GM12892 (cell line): Measurements from ENCODE around the gene LMO2.
"Not testable (repeated sequence)": the region's sequence is repeated elsewhere in the genome, so short reads cannot be mapped to it uniquely, and the experiment has no call there.

ENCODE experiments used
- DNase-seq: peaks from one replicate; pipeline ENCODE4 v3.0.0; 2011; ENCODE audit not compliant: insufficient read length
- FAIRE-seq: peaks from 2 replicates; lab custom pipeline; 2011; peaks lifted over from hg19 to GRCh38; lab: Jason Lieb, UNC
- POLR2A ChIP-seq: IDR thresholded peaks from 2 replicates; pipeline ENCODE4 v1.6.1; 2011; ENCODE audit warnings: low read depth, low read length, control low read depth
- POLR2AphosphoS5 ChIP-seq: IDR thresholded peaks from 2 replicates; pipeline ENCODE4 v1.6.1; 2011; ENCODE audit warnings: low read depth, low read length, control low read depth
- TAF1 ChIP-seq: IDR thresholded peaks from 2 replicates; pipeline ENCODE4 v1.6.1; 2011; ENCODE audit warnings: low read depth, mild to moderate bottlenecking, control low read depth, low read length, borderline replicate concordance

The LMO2 gene

DNA sequence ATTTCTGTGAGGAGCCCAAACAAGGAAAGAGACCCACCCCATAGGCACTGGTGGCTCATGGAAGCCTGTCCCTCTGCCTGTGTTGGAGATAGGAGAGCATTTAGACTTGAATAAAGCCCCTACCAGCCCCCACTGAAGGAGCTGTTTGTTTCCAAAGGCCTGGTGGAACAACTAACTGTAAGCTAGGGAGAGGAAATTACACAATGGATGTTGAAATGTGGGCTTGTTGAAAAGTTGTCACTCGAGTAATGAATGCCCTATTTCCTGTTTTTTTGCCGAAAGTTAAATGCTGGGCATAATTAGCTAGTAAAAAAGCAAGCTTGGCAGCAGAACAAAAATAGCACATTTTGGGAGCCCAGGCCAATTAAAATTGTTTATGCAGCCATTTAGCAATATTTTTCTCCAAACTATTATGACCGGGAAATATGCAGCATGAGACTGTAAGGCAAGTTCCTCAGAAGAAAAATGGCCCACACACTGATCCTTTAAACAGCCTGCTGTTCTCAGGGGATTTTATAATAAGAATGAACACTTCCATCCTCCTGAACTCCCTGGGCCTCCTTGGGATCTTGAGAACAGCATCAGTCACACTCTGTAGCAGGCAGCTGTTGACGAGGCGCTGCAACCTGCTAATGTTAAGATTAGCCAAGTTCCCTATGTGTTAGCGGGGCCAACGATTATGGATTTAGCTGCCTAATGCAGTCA is 38.6 kb upstream of the LMO2 start:
- DNase-seq (no peak), FAIRE-seq (no peak)
- TF ChIP-seq POLR2AphosphoS5 = no peak
- no peak for TF ChIP-seq TAF1
- TF ChIP-seq POLR2A = no peak

DNA sequence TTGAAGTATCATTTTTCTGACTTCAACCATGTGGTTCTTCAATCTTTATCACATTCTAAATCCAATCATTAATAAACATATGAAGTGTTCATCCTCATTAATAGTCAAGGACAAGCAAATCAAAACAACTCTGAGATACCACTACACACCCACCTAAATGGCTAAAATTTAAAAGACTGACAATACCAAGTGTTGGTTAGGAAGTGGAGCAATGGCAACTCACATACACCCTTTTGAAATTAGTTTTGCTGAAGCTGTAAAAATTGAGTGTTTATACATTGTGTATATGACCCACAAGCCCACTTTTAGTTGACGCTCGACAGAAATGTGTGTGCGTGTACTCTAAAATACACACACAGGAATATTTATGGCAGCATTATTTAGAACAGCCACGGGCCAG is 36.7 kb upstream of the LMO2 start:
- DNase-seq (no peak), FAIRE-seq (no peak)
- TF ChIP-seq TAF1 = no peak
- TF ChIP-seq POLR2AphosphoS5 = no peak
- no peak for TF ChIP-seq POLR2A

DNA sequence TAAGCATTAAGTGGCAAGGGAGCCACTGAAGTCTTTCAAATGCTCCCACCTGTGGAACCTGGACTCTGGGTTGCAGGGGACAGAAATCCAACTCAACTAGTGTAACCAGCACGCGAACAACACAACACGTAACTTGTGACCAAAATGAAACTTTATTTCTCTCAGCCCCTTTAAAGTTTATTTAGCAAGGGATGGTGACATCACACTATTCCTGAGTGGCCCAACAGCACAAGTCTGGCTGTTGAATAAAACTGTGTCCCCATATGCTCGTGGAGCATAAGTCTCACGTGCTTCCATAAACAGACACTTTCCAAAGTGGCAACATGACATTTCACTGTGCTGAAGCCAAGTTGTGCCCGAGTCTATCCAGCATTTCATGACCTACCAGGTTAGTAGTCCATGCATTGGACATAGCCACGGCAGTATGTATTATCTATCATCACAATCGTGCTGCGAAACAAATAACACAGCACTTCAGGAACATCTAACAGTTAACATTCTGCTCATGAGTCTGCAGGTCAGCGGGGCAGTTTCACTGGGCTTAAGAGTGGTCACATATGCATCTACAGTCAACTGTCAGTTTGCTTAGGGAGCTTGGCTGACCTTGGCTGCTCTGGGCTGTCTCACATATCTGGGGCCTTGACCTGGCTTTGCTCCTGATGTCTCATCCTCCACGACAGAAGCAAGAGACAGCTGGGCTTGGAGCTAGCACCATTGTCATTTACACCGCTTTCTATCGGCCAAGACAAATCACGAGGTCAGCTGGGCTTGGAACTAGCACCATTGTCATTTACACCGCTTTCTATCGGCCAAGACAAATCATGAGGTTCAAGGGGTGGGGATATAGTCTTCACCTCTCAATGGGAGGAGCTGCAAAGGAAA is 35.0 kb upstream of the LMO2 start:
- FAIRE-seq = no peak
- TF ChIP-seq POLR2AphosphoS5 (no peak), TAF1 (no peak), POLR2A (no peak)
- DNase-seq = no peak

- DNase-seq = no peak
- FAIRE-seq = no peak
- TF ChIP-seq TAF1 (no peak), POLR2AphosphoS5 (no peak), POLR2A (no peak)
Observed at GRCh38 chr11:33924341-33924740, 32.5 kb upstream of the LMO2 start.

- no peak for FAIRE-seq
- TF ChIP-seq POLR2AphosphoS5 = no peak
- TF ChIP-seq POLR2A = no peak
- no peak for TF ChIP-seq TAF1
- DNase-seq = no peak
Observed at GRCh38 chr11:33923626-33924025, 31.8 kb upstream of the LMO2 start.

- DNase-seq (peak; percentile 45), FAIRE-seq (peak; percentile 98)
- no peak for TF ChIP-seq POLR2AphosphoS5
- no peak for TF ChIP-seq TAF1
- no peak for TF ChIP-seq POLR2A
Observed at GRCh38 chr11:33920838-33921613, 29.1 kb upstream of the LMO2 start.

GRCh38 chr11:33919645-33920044 is 27.8 kb upstream of the LMO2 start:
- DNase-seq (no peak), FAIRE-seq (peak; percentile 84)

GRCh38 chr11:33917402-33917801 is 25.5 kb upstream of the LMO2 start:
- DNase-seq, FAIRE-seq: not testable (repeated sequence)

More at GRCh38 chr11:33919645-33920044, 27.8 kb upstream of the LMO2 start:
- TF ChIP-seq POLR2AphosphoS5 (no peak), POLR2A (no peak), TAF1 (no peak)

DNA sequence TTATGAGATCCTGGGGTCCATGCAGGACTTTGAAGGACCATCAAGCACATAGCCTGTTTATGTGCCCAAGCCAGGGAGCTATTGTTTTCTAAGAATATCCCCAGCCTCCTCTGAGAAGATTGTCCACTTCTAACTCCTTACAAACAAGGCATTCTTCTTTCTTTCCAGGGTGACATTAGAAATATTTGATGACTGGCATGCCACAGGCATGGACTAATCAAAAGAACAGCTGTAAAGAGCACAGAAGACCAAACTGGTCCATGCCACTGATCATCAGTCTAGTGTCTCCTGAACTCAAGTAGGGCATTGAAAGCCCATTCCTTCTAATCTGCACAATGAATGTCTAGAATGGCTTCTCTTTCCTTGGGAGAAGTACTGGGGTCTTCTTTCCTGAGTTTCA is 24.9 kb upstream of the LMO2 start:
- no peak for TF ChIP-seq POLR2AphosphoS5
- TF ChIP-seq POLR2A = no peak
- no peak for DNase-seq
- FAIRE-seq = no peak

DNA sequence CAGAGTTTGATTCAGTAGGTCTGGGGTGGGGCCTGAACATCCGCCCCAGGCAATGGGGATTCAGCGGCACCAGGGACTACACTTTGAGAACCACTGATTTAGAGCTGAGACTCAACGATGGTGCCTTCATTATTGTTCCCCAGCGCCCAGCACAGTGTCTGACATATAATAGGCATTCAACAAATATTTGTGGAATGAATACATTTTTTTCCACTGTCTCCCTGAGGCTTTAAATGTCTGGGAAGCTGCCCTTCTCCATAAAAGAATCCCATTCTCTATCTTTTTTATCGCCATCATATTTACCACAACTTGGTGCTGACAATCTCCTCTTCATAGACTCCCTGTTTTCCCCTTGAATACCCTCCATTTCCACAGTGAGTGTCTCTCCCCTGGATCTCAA is 23.6 kb upstream of the LMO2 start:
- DNase-seq = no peak
- FAIRE-seq = no peak
- TF ChIP-seq TAF1 = no peak
- TF ChIP-seq POLR2AphosphoS5 = no peak
- TF ChIP-seq POLR2A = no peak

GRCh38 chr11:33913991-33914390 is 22.1 kb upstream of the LMO2 start:
- DNase-seq = no peak
- no peak for FAIRE-seq
- TF ChIP-seq TAF1 = no peak
- no peak for TF ChIP-seq POLR2AphosphoS5
- no peak for TF ChIP-seq POLR2A
